Activated naive CD4-positive, alpha-beta T cell treated with anti-CD3 and anti-CD28 coated beads, Interleukin-2, amount 50 U/mL, for 16 hours (primary cell): ENCODE measurements around the gene RPL6.
"Not testable (repeated sequence)": the region's sequence is repeated elsewhere in the genome, so short reads cannot be mapped to it uniquely, and the experiment has no call there.

Source experiments
- DNase-seq: peaks from one replicate; pipeline ENCODE4 v3.0.0-alpha.2; 2020

RPL6 gene

GRCh38 chr12:112409064-112409905, at the start of gene RPL6:
TSS of gene RPL6 (minus strand) at chr12:112409605. CDS start at chr12:112408656, 949 bp downstream.
- peak; percentile 73 for DNase-seq

- DNase-seq, result no peak
Observed at GRCh38 chr12:112458751-112459150, 49.3 kb upstream of the RPL6 start.

- no peak for DNase-seq
Observed at GRCh38 chr12:112458330-112458729, 48.9 kb upstream of the RPL6 start.

GRCh38 chr12:112457142-112457541, 47.7 kb upstream of the RPL6 start:
- DNase-seq, result not testable (repeated sequence)

GRCh38 chr12:112456029-112456428, 46.6 kb upstream of the RPL6 start:
- no peak for DNase-seq

- DNase-seq, result no peak
Observed at GRCh38 chr12:112450725-112451124, 41.3 kb upstream of the RPL6 start.

GRCh38 chr12:112448165-112448564, 38.8 kb upstream of the RPL6 start:
- DNase-seq, result not testable (repeated sequence)

- DNase-seq, result no peak
Observed at GRCh38 chr12:112447106-112447505, 37.7 kb upstream of the RPL6 start.

- DNase-seq, result no peak
Observed at GRCh38 chr12:112446008-112446725, 36.8 kb upstream of the RPL6 start.

GRCh38 chr12:112443916-112444315, 34.5 kb upstream of the RPL6 start:
- no peak for DNase-seq

- not testable (repeated sequence) for DNase-seq
Observed at GRCh38 chr12:112440653-112441052, 31.2 kb upstream of the RPL6 start.

- DNase-seq, result no peak
Observed at GRCh38 chr12:112439769-112440168, 30.4 kb upstream of the RPL6 start.

- DNase-seq, result not testable (repeated sequence)
Observed at GRCh38 chr12:112438645-112439044, 29.2 kb upstream of the RPL6 start.

GRCh38 chr12:112433551-112433950, 24.1 kb upstream of the RPL6 start:
- no peak for DNase-seq

GRCh38 chr12:112431965-112432364, 22.6 kb upstream of the RPL6 start:
- no peak for DNase-seq

- DNase-seq, result no peak
Observed at GRCh38 chr12:112430929-112431328, 21.5 kb upstream of the RPL6 start.

- DNase-seq, result no peak
Observed at GRCh38 chr12:112427760-112428159, 18.4 kb upstream of the RPL6 start.

- DNase-seq, result no peak
Observed at GRCh38 chr12:112425582-112426382, 16.4 kb upstream of the RPL6 start.

- DNase-seq, result no peak
Observed at GRCh38 chr12:112424126-112424525, 14.7 kb upstream of the RPL6 start.

GRCh38 chr12:112422531-112422930, 13.1 kb upstream of the RPL6 start:
- DNase-seq, result no peak

GRCh38 chr12:112421363-112421762, 12.0 kb upstream of the RPL6 start:
- DNase-seq, result no peak

GRCh38 chr12:112420740-112421139, 11.3 kb upstream of the RPL6 start:
- no peak for DNase-seq
